Upper lobe of left lung (tissue), 6 donors: ENCODE measurements around the gene ITPR1. TPM values are rescaled to one million over a fixed set of nuclear protein-coding genes. Genes with fewer than 3 reads are reported as not detected.

ENCODE experiments used
- ATAC-seq, 2 donors: fragments of 200-7000 bp; cut with Tn5 transposase; one replicate each; pipeline ENCODE4 v1.9.1; 2022; ENCODE audit warnings: mild to moderate bottlenecking in 2 of 2, moderate library complexity in 2 of 2; ENCODE audit not compliant: low FRiP score in 2 of 2
- DNase-seq, 2 donors: peaks; one replicate each; pipeline ENCODE4 v3.0.0-alpha.2; 2019 to 2020
- H3K27ac ChIP-seq, 4 donors: fragments of 200-600 bp; sonication (generic); one replicate each; pipeline ENCODE4 v1.5.1; 2016 to 2019
- H3K27me3 ChIP-seq, 4 donors: fragments of 200-600 bp; sonication (generic); one replicate each; pipeline ENCODE4 v1.5.1; 2017 to 2019
- H3K36me3 ChIP-seq, 4 donors: fragments of 200-600 bp; sonication (generic); one replicate each; pipeline ENCODE4 v1.5.1; 2016 to 2019
- H3K4me1 ChIP-seq, 4 donors: fragments of 200-600 bp; sonication (generic); one replicate each; pipeline ENCODE4 v1.5.1; 2018 to 2019
- H3K4me3 ChIP-seq, 4 donors: fragments of 200-600 bp; sonication (generic); one replicate each; pipeline ENCODE4 v1.5.1; 2017 to 2019; ENCODE audit warnings: mild to moderate bottlenecking in 2 of 4, moderate library complexity in 1 of 4
- H3K9me3 ChIP-seq, 4 donors: fragments of 200-600 bp; sonication (generic); one replicate each; pipeline ENCODE4 v1.5.1; 2018 to 2019
- EP300 ChIP-seq, 4 donors: sonication (generic); formaldehyde crosslinking; IDR thresholded peaks; one replicate each; pipeline ENCODE4 v1.5.1; 2017; ENCODE audit warnings: antibody characterized with exemption in 4 of 4, control low read depth in 2 of 4
- POLR2A ChIP-seq, 4 donors: fragments of 450-650 bp; IDR thresholded peaks; one replicate each; pipeline ENCODE4 v1.5.1; 2016 to 2017; ENCODE audit warnings: antibody characterized with exemption in 4 of 4, mild to moderate bottlenecking in 2 of 4
- POLR2AphosphoS5 ChIP-seq, 2 donors: sonication (generic); formaldehyde crosslinking; IDR thresholded peaks; one replicate each; pipeline ENCODE4 v1.5.1; 2017; ENCODE audit warnings: antibody characterized with exemption in 2 of 2
- WGBS, 2 donors: methylation state at CpG; one replicate each; pipeline ENCODE4 v1.1.5; 2017 to 2018; 5-methylcytosine and 5-hydroxymethylcytosine counted together
- total RNA-seq, 6 donors: library from RNA; depleted of rRNA in 4 of 6; stranded (reverse); fragments of >200 nt in 4 of 6; gene quantifications; one replicate each; pipeline versions ENCODE4 v1.1.0 to v1.2.1, GENCODE V29; 2016 to 2021
- TF ChIP-seq, protein P1 (sequence below), 6 experiments: fragments of 450-650 bp in 4 of 6; fragments of 200-600 bp in 2 of 6; sonication (generic) in 2 of 6; IDR thresholded peaks; one replicate each; pipeline ENCODE4 v1.5.1; 2016 to 2019; ENCODE audit warnings: antibody characterized with exemption in 6 of 6
- donor health status: DM: no; HTN: no; CAD: no; lungs with moderate emphysema.
- donor health status: DM: no; HTN: yes; CAD: no; lungs with severe emphysema.

The ITPR1 gene
- total RNA-seq, 6 donors from 2014 or later: 55.5 to 136 (median 66.2) TPM

DNA sequence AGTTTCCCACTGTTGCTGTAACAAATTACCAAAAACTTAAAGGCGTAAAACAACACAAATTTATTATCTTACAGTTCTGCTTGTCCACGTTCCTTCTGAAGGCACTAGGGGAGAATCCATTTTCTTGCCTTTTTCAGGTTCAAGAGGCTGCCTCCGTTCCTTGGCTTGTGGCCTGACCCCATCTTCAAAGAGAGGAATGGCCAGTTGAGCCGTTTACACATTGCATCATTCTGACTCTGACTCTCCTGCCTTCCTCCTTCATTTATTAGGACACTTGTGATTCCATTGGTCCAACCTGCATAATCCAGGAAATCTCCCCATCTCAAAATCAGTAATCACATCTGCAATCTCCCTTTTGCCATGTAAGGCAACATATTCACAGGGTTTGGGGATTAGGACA is 363.4 kb downstream of the ITPR1 start:
- Histone ChIP-seq H3K9me3 (peaks cover 0 to 10% (median 6%) of the 10 kb centered on the region in 4 donors), H3K4me3 (no peak overlapping the region), H3K36me3 (no peaks in the 10 kb centered on the region), H3K27ac (no peak overlapping the region), H3K27me3 (no peaks in the 10 kb centered on the region), H3K4me1 (peaks cover 0 to 3% (median 0%) of the 10 kb centered on the region in 4 donors)
- no peak for DNase-seq
- ATAC-seq: no peak
- 65 to 79% methylated on average over 4 of the region's 4 CpGs for WGBS, 2 donors
- TF ChIP-seq EP300 (IDR thresholded peaks at IDR 0.05) (no peak), POLR2A (IDR thresholded peaks at IDR 0.05) (no peak), POLR2AphosphoS5 (IDR thresholded peaks at IDR 0.05) (no peak)
- TF ChIP-seq, protein P1, sequence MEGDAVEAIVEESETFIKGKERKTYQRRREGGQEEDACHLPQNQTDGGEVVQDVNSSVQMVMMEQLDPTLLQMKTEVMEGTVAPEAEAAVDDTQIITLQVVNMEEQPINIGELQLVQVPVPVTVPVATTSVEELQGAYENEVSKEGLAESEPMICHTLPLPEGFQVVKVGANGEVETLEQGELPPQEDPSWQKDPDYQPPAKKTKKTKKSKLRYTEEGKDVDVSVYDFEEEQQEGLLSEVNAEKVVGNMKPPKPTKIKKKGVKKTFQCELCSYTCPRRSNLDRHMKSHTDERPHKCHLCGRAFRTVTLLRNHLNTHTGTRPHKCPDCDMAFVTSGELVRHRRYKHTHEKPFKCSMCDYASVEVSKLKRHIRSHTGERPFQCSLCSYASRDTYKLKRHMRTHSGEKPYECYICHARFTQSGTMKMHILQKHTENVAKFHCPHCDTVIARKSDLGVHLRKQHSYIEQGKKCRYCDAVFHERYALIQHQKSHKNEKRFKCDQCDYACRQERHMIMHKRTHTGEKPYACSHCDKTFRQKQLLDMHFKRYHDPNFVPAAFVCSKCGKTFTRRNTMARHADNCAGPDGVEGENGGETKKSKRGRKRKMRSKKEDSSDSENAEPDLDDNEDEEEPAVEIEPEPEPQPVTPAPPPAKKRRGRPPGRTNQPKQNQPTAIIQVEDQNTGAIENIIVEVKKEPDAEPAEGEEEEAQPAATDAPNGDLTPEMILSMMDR (IDR thresholded peaks at IDR 0.05): no peak

DNA sequence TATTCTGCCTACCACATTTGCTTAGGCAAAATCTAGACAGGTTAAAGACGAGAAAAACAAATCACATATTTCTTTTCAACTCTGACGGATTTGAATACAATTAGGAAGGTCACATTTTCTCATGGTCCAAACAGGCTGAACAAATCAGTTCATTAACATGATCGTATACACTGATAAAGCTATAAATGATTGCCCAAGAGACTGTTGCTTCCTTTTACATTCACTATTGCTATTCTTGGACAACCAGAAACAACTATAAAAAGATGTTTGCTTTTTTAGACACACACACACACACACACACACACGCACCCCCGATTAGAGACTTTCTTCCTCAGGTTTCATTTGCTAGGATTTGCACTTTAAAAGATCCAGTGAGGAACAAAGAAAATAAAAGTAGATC is 363.8 kb downstream of the ITPR1 start:
- peaks cover 0 to 3% (median 0%) of the 10 kb centered on the region in 4 donors for H3K4me1 ChIP-seq
- ATAC-seq (no peak), DNase-seq (no peak)
- WGBS, 2 donors: 54 to 63% methylated on average over 5 of the region's 5 CpGs
- H3K36me3 ChIP-seq: no peaks in the 10 kb centered on the region
- H3K9me3 ChIP-seq: peaks cover 0 to 14% (median 8%) of the 10 kb centered on the region in 4 donors
- TF ChIP-seq POLR2A (IDR thresholded peaks at IDR 0.05): no peak
- TF ChIP-seq EP300 (IDR thresholded peaks at IDR 0.05): no peak
- TF ChIP-seq POLR2AphosphoS5 (IDR thresholded peaks at IDR 0.05): no peak
- TF ChIP-seq, protein P1 (IDR thresholded peaks at IDR 0.05): no peak
- no peaks in the 10 kb centered on the region for H3K27me3 ChIP-seq
- no peak overlapping the region for H3K27ac ChIP-seq
- no peak overlapping the region for H3K4me3 ChIP-seq

DNA sequence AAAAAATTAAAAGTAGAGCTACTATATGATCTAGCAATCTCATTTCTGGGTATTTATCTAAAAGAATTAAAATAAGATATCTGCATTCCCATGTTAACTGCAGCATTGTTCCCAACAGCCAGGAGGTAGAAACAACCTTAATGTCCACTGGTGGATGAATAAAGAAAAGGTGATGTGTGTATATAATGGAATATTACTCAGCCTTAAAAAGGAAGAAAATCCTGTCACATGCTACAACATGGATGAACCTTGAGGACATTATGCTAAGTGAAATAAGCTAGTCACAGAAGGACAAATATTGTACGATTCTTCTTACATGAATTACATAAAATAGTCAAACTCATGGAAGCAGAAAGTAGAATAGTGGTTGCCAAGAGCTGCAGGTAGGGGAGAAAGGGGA is 366.6 kb downstream of the ITPR1 start:
- Histone ChIP-seq H3K4me3 (no peak overlapping the region), H3K27ac (no peak overlapping the region), H3K27me3 (no peaks in the 10 kb centered on the region), H3K4me1 (no peaks in the 10 kb centered on the region), H3K9me3 (peaks cover 0 to 15% (median 8%) of the 10 kb centered on the region in 4 donors), H3K36me3 (no peaks in the 10 kb centered on the region)
- WGBS, 2 donors: 91 to 97% methylated on average over 1 of the region's 1 CpG
- ATAC-seq (no peak), DNase-seq (no peak)
- TF ChIP-seq POLR2AphosphoS5 (IDR thresholded peaks at IDR 0.05): no peak
- TF ChIP-seq, protein P1 (IDR thresholded peaks at IDR 0.05): no peak
- TF ChIP-seq POLR2A (IDR thresholded peaks at IDR 0.05): no peak
- TF ChIP-seq EP300 (IDR thresholded peaks at IDR 0.05): no peak

DNA sequence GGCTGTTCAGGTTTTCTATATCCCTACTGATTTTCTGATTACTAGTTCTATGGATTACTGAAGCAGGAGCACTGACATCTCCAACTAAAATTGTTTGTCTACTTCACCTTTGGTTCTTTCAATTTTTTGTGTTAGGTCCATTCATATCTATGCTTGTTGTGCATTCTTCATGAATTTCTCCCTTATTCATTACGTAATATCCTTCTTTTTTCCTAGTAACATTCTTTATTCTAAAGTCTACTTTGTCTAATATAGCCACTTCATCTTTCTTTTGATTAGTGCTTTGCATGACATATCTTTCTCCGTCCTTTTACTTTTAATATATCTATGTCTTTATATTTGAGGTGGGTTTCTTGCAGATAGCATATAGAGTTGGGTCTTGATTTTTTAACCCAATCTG is 369.8 kb downstream of the ITPR1 start:
- no peak for ATAC-seq
- WGBS, 2 donors: 98% methylated on average over 2 of the region's 2 CpGs
- no peaks in the 10 kb centered on the region for H3K36me3 ChIP-seq

More for the DNA sequence above, 369.8 kb downstream of the ITPR1 start:
- DNase-seq: no peak
- Histone ChIP-seq H3K27me3 (no peaks in the 10 kb centered on the region), H3K4me1 (peaks cover 14 to 18% (median 15%) of the 10 kb centered on the region in 4 donors), H3K27ac (no peak overlapping the region), H3K4me3 (no peak overlapping the region), H3K9me3 (peaks cover 0 to 15% (median 8%) of the 10 kb centered on the region in 4 donors)
- TF ChIP-seq, protein P1 (IDR thresholded peaks at IDR 0.05): no peak
- no peak for TF ChIP-seq EP300 (IDR thresholded peaks at IDR 0.05)
- TF ChIP-seq POLR2A (IDR thresholded peaks at IDR 0.05): no peak
- TF ChIP-seq POLR2AphosphoS5 (IDR thresholded peaks at IDR 0.05): no peak
